K562 (cell line): Measurements from ENCODE around the gene TRIM23. TPM values are rescaled to one million over a fixed set of nuclear protein-coding genes. Genes with fewer than 3 reads are reported as not detected.

Experiments
- CTCFL ChIP-seq: IDR thresholded peaks from 2 replicates; pipeline ENCODE4 v1.6.1; 2011; ENCODE audit warnings: borderline replicate concordance, low read depth, mild to moderate bottlenecking, moderate library complexity, low read length; ENCODE audit not compliant: insufficient read depth, poor library complexity, severe bottlenecking
- DDX20 ChIP-seq: fragments of 450-650 bp; IDR thresholded peaks from 2 replicates; pipeline ENCODE4 v1.6.1; 2016; ENCODE audit warnings: missing genetic modification characterization, low read depth, mild to moderate bottlenecking, missing compliant biosample characterization, moderate library complexity
- ESRRA ChIP-seq: fragments of 450-650 bp; IDR thresholded peaks from 2 replicates; pipeline ENCODE4 v1.6.1; 2014; ENCODE audit warnings: low read depth, mild to moderate bottlenecking, moderate library complexity, borderline replicate concordance
- ETS1 ChIP-seq: conservative IDR thresholded peaks from 2 replicates; pipeline ENCODE4 v1.6.1; 2011; ENCODE audit warnings: low read depth, mild to moderate bottlenecking, low read length; ENCODE audit not compliant: control insufficient read depth
- ETV5 ChIP-seq: sonication (generic); formaldehyde crosslinking; IDR thresholded peaks from 2 replicates; pipeline ENCODE4 v1.4.0; 2020; ENCODE audit warnings: low read depth, mild to moderate bottlenecking, missing genetic modification reagents
- GTF2E2 ChIP-seq: fragments of 200-800 bp; sonication (Bioruptor generic); IDR thresholded peaks from 2 replicates; pipeline ENCODE4 v1.6.1; 2016; ENCODE audit warnings: missing genetic modification characterization, missing compliant biosample characterization
- HIVEP1 ChIP-seq: fragments of 250-450 bp; sonication (Bioruptor Pico); IDR thresholded peaks from 2 replicates; pipeline ENCODE4 v1.4.0; 2020; ENCODE audit warnings: mild to moderate bottlenecking
- NUFIP1 ChIP-seq: fragments of 450-650 bp; IDR thresholded peaks from 2 replicates; pipeline ENCODE4 v1.6.1; 2018; ENCODE audit not compliant: partially characterized antibody
- PHB ChIP-seq: fragments of 250-450 bp; sonication (Bioruptor Pico); IDR thresholded peaks from 2 replicates; pipeline ENCODE4 v1.5.0; 2021
- POLR2G ChIP-seq: fragments of 200-400 bp; formaldehyde crosslinking; IDR thresholded peaks from 2 replicates; pipeline ENCODE4 v1.6.1; 2017; ENCODE audit warnings: low read depth, mild to moderate bottlenecking, antibody characterized with exemption, low read length, moderate library complexity
- POU5F1 ChIP-seq: fragments of 150-350 bp; IDR thresholded peaks from 2 replicates; pipeline ENCODE4 v1.6.1; 2014; ENCODE audit warnings: borderline replicate concordance, low read length, low read depth, mild to moderate bottlenecking; ENCODE audit not compliant: partially characterized antibody
- RBM15 ChIP-seq: fragments of 200-400 bp; formaldehyde crosslinking; IDR thresholded peaks from 2 replicates; pipeline ENCODE4 v1.6.1; 2018; ENCODE audit warnings: mild to moderate bottlenecking, low read length, moderate library complexity; ENCODE audit not compliant: insufficient read depth
- SAFB ChIP-seq: fragments of 200-400 bp; formaldehyde crosslinking; IDR thresholded peaks from 2 replicates; pipeline ENCODE4 v1.6.1; 2017; ENCODE audit warnings: low read depth, low read length, borderline replicate concordance
- SMAD3 ChIP-seq: fragments of 450-650 bp; formaldehyde crosslinking; conservative IDR thresholded peaks from 2 replicates; pipeline ENCODE4 v1.4.0; 2020; ENCODE audit warnings: mild to moderate bottlenecking
- TCF3 ChIP-seq: sonication (generic); formaldehyde crosslinking; IDR thresholded peaks from 2 replicates; pipeline ENCODE4 v1.4.0; 2020; ENCODE audit warnings: mild to moderate bottlenecking, missing genetic modification reagents
- ZNF274 ChIP-seq: IDR thresholded peaks from 2 replicates; pipeline ENCODE4 v1.6.1; 2011; ENCODE audit warnings: low read depth, mild to moderate bottlenecking, low read length, moderate library complexity, borderline replicate concordance
- ZNF584 ChIP-seq: fragments of 200-800 bp; sonication (Bioruptor generic); IDR thresholded peaks from 2 replicates; pipeline ENCODE4 v1.6.1; 2016; ENCODE audit warnings: low read depth, mild to moderate bottlenecking, missing genetic modification characterization, missing compliant biosample characterization
- polyA plus RNA-seq, 8 experiments: library from polyadenylated mRNA; depleted of rRNA in 4 of 8; stranded (reverse) in 5 of 8; unstranded in 3 of 8; fragments of >200 nt; fragmentation: Nextera tagmentation in 2 of 8; fragmentation: Illumina TruSeq in 1 of 8; extraction: Ambion mirVana in 2 of 8; extraction: Trizol in 1 of 8; gene quantifications; 2 replicates each; pipeline versions ENCODE4 v1.2.1 to v1.2.3, GENCODE V29; 2011 to 2014; ENCODE audit warnings: inconsistent platforms in 1 of 8, missing spikeins in 1 of 8
- total RNA-seq, 7 experiments: library from RNA; depleted of rRNA in 6 of 7; stranded (reverse); fragments of >200 nt in 6 of 7; fragmentation: Illumina TruSeq in 2 of 7; extraction: Trizol in 2 of 7; gene quantifications; 2 replicates each; pipeline versions ENCODE4 v1.2.1 to v1.2.3, GENCODE V29; 2011 to 2021; ENCODE audit warnings: low replicate concordance in 1 of 7
- TF ChIP-seq, protein P1 (sequence below): fragments of 250-450 bp; sonication (Bioruptor Pico); IDR thresholded peaks from 2 replicates; pipeline ENCODE4 v1.5.0; 2020; ENCODE audit warnings: mild to moderate bottlenecking

TRIM23 gene
- total and polyA plus RNA-seq, 9 of the 15 experiments (the other 6 are each of a cell fraction or from before 2014, with no cell fraction given), result 2.4 to 8.5 (median 4.9) TPM

GRCh38 chr5:65624571-65625555, 730 bp upstream of the TRIM23 start, which contains the start of the genes SHLD3 and TRAPPC13 (continued):
- TF ChIP-seq CTCFL, result no peak
- TF ChIP-seq ETV5, result no peak
- TF ChIP-seq POLR2G, result peak; percentile 54
- TF ChIP-seq SMAD3 (CRISPR knock-in tag), result peak; percentile 60; the same call in 1 of the 2 replicates
- TF ChIP-seq ESRRA, result peak; percentile 59
- TF ChIP-seq ZNF584 (CRISPR knock-in tag), result 0 out of 2 replicates have a peak, but pooled peaks have one; percentile 57
- TF ChIP-seq GTF2E2 (tag), result peak; percentile 75
- no peak for TF ChIP-seq RBM15
- peak; percentile 61 for TF ChIP-seq POU5F1
- 0 out of 2 replicates have a peak, but pooled peaks have one; percentile 9 for TF ChIP-seq HIVEP1
- no peak for TF ChIP-seq ZNF274
- TF ChIP-seq PHB (CRISPR knock-in tag), result no peak
- TF ChIP-seq ETS1, result no peak
- peak; percentile 41 for TF ChIP-seq NUFIP1
- TF ChIP-seq, protein P1, sequence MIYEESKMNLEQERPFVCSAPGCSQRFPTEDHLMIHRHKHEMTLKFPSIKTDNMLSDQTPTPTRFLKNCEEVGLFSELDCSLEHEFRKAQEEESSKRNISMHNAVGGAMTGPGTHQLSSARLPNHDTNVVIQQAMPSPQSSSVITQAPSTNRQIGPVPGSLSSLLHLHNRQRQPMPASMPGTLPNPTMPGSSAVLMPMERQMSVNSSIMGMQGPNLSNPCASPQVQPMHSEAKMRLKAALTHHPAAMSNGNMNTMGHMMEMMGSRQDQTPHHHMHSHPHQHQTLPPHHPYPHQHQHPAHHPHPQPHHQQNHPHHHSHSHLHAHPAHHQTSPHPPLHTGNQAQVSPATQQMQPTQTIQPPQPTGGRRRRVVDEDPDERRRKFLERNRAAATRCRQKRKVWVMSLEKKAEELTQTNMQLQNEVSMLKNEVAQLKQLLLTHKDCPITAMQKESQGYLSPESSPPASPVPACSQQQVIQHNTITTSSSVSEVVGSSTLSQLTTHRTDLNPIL, result no peak
- no peak for TF ChIP-seq TCF3 (CRISPR knock-in tag)
- TF ChIP-seq SAFB, result no peak
- 0 out of 2 replicates have a peak, but pooled peaks have one; percentile 44 for TF ChIP-seq DDX20
